GM19193 (cell line): ENCODE measurements around the gene P3H1.

Source experiments
- POLR2A ChIP-seq: IDR thresholded peaks from 4 replicates; pipeline ENCODE4 v1.6.1; 2011; ENCODE audit not compliant: insufficient read depth, insufficient read length; ENCODE audit errors: extremely low read depth

Gene P3H1

GRCh38 chr1:42739753-42740700, 26.8 kb downstream of the P3H1 start, which contains the start of gene CLDN19:
TSS of gene CLDN19 (minus strand) at chr1:42740236. CDS start at chr1:42740063, 173 bp downstream.
- no peak for TF ChIP-seq POLR2A

- TF ChIP-seq POLR2A, result no peak
Observed at GRCh38 chr1:42738678-42739226, 28.1 kb downstream of the P3H1 start.

GRCh38 chr1:42737986-42738677, 28.7 kb downstream of the P3H1 start:
- no peak for TF ChIP-seq POLR2A

GRCh38 chr1:42737257-42737656, 29.6 kb downstream of the P3H1 start:
- TF ChIP-seq POLR2A, result no peak

GRCh38 chr1:42736571-42737200, 30.1 kb downstream of the P3H1 start:
- TF ChIP-seq POLR2A, result no peak

GRCh38 chr1:42736152-42736551, 30.7 kb downstream of the P3H1 start:
- TF ChIP-seq POLR2A, result no peak

GRCh38 chr1:42735477-42736105, 31.2 kb downstream of the P3H1 start:
- no peak for TF ChIP-seq POLR2A

- no peak for TF ChIP-seq POLR2A
Observed at GRCh38 chr1:42735056-42735455, 31.8 kb downstream of the P3H1 start.

- no peak for TF ChIP-seq POLR2A
Observed at GRCh38 chr1:42734201-42735035, 32.4 kb downstream of the P3H1 start.

- no peak for TF ChIP-seq POLR2A
Observed at GRCh38 chr1:42733415-42734200, 33.2 kb downstream of the P3H1 start.

- TF ChIP-seq POLR2A, result no peak
Observed at GRCh38 chr1:42732126-42732680, 34.6 kb downstream of the P3H1 start.

GRCh38 chr1:42731585-42731984, 35.2 kb downstream of the P3H1 start:
- TF ChIP-seq POLR2A, result no peak

GRCh38 chr1:42730988-42731387, 35.8 kb downstream of the P3H1 start:
- no peak for TF ChIP-seq POLR2A
